Occipital lobe (tissue), 2 donors: Measurements from ENCODE around the gene LAP3. TPM values are rescaled to one million over a fixed set of nuclear protein-coding genes. Genes with fewer than 3 reads are reported as not detected.
A peak's percentile ranks its signal among the peaks of the same experiment; 100 is the strongest.
"Not testable (repeated sequence)": the region's sequence is repeated elsewhere in the genome, so short reads cannot be mapped to it uniquely, and the experiment has no call there.

Experiments used
- DNase-seq: peaks from one replicate; lab custom pipeline; 2025; lab: John Stamatoyannopoulos, UW
- total RNA-seq: library from RNA; depleted of rRNA; stranded (reverse); fragments of >200 nt; gene quantifications from one replicate; pipeline ENCODE4 v1.2.3, GENCODE V29; 2014

LAP3 gene
- total RNA-seq, 1 donor from 2014 or later = 45.2 TPM

DNA sequence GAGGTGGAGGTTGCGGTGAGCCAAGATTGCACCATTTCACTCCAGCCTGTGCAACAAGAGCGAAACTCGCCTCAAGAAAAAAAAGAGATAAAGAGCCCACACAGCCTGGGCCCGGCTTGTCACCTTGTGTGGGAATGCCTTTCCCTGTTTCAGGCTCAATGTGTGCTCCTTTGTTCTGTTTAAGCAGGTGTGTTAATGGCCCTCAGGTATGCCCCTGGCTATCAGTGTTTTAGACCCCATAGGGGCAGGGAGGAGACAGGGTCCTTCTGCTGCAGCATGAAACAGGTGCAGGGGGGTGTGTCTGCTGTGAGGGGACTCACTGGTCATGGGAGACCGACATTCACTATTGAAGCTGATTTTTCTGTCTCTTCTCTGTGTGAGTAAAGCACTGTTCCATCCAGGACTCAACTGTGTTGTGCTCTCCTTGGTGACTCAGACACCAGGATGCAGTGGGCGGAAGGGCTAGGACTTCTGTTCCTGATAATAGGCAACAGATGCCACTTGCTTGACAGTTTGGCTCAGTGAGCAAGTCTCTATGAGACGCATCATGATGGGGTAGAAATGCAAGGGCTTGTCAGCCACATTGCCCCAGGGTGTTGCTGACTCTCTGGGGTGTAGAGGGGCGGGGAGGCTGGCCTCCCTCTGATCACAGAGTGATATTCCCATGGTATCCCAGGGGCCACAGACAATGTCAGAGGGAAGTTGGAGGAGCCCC, 15.6 kb upstream of the LAP3 start:
- peak; percentile 46 for DNase-seq

GRCh38 chr4:17562157-17562556, 14.8 kb upstream of the LAP3 start:
- DNase-seq = peak; percentile 7

- no peak for DNase-seq
Observed at GRCh38 chr4:17565846-17566245, 11.2 kb upstream of the LAP3 start.

DNA sequence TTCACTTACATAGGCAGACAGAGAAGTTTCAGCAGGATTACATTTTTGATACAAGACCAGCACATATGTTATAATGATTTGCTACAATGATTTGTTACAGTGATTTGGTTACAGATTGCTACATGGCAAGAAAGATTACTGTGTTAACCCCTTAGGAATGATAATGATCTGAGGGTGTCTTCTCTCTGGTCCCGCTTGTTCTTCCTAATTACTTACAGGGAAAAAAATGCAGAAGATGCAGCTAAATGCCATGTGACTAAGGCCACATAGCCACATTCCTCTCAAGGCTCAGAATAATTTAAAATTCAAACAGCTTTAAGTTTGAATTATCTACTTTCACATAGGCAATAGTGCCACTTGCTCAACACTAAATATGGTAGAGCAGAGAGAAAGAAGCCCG, 9.7 kb upstream of the LAP3 start:
- no peak for DNase-seq

DNA sequence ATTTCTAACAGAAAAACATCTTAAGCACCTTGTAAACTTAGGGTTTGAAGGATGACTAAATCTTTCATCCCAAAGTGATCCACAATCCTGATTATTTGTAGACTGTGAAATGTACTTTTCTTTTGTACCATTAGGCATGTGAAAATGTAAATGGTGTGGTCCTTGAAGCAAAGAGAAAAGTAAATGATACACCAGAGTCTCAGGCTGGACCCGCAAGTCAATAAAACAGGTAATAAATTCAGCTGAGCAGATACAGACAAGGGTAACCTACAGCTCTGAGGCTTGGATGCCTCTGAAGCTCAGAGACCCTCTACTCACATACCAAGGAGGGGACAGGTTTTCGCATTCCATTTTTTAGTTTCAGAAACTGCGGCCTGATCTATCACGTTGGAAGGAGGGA, 2.8 kb upstream of the LAP3 start:
- no peak for DNase-seq

- not testable (repeated sequence) for DNase-seq
Observed at GRCh38 chr4:17575177-17575576, 1.8 kb upstream of the LAP3 start.

- peak; percentile 30 for DNase-seq
Observed at GRCh38 chr4:17577665-17578481, 875 bp downstream of the LAP3 start.

DNA sequence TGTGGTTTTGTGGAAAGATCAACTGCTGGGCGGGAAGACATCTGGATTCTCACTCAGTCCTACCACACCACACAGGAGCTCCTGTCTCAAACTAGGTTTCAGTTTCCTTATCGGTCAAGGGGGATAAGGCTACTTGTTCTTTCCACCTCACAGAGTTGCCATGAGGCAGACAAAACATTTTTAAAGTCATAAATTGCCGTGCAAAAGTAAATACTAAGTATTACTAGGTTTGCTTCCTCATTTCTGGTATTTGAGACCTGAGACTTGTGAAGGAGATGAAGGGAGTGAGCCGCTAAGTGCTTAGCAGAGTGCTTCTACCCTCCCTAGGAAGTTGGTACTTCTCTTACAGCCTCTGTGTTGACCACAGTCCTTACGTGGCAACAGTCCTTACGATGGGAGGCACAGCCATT, 1.5 kb downstream of the LAP3 start:
- no peak for DNase-seq

DNA sequence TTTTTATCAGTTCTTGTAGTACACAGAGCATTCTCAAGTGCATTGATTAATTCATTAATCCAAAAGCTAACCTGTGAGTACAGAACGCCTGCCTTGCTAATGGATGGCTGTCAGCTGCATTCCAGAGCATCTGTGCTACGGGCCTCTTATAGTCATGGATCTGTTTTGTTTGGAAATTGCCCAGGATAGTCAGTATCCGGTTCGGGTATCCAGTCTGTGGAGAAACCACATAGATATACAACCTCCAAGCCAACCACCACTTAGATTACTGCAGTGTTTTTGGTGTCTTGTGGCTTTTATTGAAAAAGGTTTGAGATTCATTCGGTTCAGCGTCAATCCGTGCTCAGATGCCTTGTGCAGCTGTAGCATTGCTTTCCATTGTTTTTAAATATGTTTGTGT, 4.0 kb downstream of the LAP3 start:
- no peak for DNase-seq

DNA sequence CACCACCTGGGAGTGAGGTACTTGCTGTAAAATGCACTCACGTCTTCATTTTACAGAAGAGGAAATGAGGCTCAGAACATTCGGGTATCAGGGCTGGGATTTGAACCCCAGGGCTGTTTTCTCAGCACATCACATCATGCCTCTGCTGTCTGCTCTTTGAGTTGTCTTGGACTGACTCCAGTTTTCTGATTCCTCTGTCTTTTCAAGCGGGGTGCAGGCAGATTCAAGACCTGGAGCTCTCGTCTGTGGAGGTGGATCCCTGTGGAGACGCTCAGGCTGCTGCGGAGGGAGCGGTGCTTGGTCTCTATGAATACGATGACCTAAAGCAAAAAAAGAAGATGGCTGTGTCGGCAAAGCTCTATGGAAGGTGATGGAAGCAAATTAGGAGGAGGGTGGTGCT, 6.3 kb downstream of the LAP3 start:
- DNase-seq = no peak

- DNase-seq = no peak
Observed at GRCh38 chr4:17583941-17584340, 6.9 kb downstream of the LAP3 start.

- DNase-seq = no peak
Observed at GRCh38 chr4:17584521-17585213, 7.7 kb downstream of the LAP3 start.

DNA sequence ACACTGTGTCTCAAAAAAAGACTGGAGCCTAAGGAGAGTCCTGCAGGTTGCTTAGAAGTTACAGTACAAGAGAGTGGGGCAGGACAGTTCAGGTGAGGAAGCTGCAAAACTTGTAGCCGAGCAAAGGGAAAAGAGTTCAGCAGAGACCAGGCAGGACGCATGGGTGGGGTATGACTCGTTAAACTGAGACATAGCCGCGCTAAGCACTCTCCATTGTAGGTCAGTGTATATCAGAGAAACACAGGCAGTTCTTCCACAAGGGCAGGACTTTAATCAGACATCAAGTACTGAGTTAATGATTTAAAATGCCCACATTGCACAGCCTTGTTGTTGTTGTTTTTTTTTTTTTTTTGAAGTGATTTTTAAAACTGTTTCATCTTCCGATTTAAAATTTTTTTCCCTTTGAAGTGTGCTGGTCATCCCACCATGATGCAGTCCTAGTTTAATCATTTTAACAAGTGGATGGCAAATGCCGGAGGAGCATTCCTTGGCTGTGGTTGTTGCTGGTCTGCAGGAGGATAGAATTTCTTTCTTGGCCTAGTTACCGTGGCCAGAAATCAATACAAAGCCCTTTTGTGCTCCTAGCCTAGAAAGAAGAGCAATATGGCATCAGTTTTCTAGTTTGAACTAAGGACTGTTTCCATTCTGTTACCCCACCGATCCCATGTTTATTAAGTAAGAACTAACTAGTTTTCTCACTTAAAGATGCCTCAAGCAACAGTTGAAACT, 10.3 kb downstream of the LAP3 start:
- DNase-seq = no peak

- DNase-seq = no peak
Observed at GRCh38 chr4:17589355-17589754, 12.4 kb downstream of the LAP3 start.

DNA sequence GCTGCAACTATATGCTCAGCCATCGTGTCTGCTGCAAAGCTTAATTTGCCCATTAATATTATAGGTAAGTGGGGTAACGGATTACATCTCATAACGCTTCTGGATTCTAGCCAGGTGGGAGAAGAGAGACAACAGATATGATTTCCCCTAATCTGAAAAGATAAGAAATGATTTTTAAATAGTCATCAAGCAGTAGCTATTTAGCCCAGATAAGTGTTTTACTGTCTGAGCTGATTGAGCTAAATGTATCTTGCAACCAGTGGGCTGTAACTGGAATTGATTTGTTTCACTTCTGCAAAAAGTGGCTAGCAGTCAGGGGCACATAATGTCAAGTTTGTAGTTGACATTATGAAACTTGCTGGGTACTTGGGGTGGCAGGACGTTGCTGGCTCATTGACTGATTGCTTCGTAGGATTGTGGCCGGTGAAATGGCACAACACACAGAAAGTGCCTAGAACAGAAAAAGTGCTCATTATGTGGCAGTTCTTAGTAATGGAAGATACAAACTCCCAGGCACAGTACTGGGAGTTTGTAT, 18.5 kb downstream of the LAP3 start:
- DNase-seq = no peak

GRCh38 chr4:17597517-17597916, 20.5 kb downstream of the LAP3 start:
- DNase-seq = no peak

DNA sequence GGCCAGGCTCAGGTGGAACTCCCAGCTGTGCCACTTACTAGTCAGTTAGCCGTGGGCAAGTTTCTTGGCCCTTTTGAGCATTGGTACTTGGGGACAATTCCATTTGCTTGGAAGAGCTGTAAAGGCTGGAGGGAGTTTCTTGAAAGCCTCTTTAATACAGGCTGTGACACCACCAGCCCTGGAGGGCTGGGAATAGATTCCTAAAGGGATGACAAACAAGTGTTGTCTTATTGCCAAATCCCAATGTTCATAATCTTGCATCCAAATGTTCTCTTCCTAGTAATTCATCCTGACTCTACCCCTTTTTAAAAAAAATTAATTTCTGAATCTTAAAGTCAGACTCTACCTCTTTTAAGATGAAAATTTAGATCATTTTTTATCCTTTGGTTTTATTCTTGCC, 22.8 kb downstream of the LAP3 start:
- no peak for DNase-seq

DNA sequence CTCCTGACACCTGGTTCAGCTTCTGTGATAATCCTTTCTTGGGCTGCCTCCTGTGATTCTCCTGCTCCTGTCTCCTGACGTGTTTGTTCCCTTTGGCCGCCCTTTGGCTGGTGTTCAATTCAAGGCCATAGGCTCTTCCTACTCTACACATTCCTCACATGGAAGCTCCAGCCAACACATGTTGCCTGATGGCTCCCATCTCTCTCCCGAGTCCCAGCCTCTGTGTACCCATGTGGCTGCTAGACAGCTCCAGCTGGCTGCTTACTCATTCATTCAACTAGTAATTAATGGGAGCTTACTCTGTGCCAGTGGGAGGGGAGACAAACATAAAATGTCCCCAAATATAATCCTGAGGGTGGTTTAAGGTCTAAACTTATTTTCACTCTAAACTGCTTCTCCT, 28.2 kb downstream of the LAP3 start:
- DNase-seq = no peak

GRCh38 chr4:17613761-17614415, 36.9 kb downstream of the LAP3 start:
- DNase-seq = no peak

- peak; percentile 78 for DNase-seq
Observed at GRCh38 chr4:17614416-17615299, 37.7 kb downstream of the LAP3 start, which contains the start of gene MED28. TSS of gene MED28 (plus strand) at chr4:17614641. CDS start at chr4:17614655, 14 bp downstream.
